Stimulated activated CD4-positive, alpha-beta T cell treated with anti-CD3 and anti-CD28 coated beads, Interleukin-4, amount 100 ng/mL, for 24 hours (primary cell): ENCODE results near the gene VEGFB.

ENCODE experiments used
- DNase-seq: peaks from one replicate; pipeline ENCODE4 v3.0.0-alpha.2; 2020

VEGFB gene

GRCh38 chr11:64263021-64263946, 28.9 kb downstream of the VEGFB start:
- no peak for DNase-seq

GRCh38 chr11:64263947-64264317, 29.5 kb downstream of the VEGFB start:
- DNase-seq = no peak

- DNase-seq = no peak
Measured at GRCh38 chr11:64264371-64264852, 30.0 kb downstream of the VEGFB start.

- no peak for DNase-seq
Measured at GRCh38 chr11:64265176-64266160, 31.1 kb downstream of the VEGFB start.

- no peak for DNase-seq
Measured at GRCh38 chr11:64266339-64266738, 32.0 kb downstream of the VEGFB start.

- no peak for DNase-seq
Measured at GRCh38 chr11:64267207-64267945, 33.0 kb downstream of the VEGFB start.

- DNase-seq = no peak
Measured at GRCh38 chr11:64268025-64268892, 33.9 kb downstream of the VEGFB start.

- peak; percentile 36 for DNase-seq
Measured at GRCh38 chr11:64268893-64269539, 34.6 kb downstream of the VEGFB start.

GRCh38 chr11:64269540-64270220, 35.3 kb downstream of the VEGFB start:
- peak; percentile 99 for DNase-seq

- no peak for DNase-seq
Measured at GRCh38 chr11:64275031-64275800, 40.8 kb downstream of the VEGFB start.

GRCh38 chr11:64275841-64276240, 41.5 kb downstream of the VEGFB start:
- DNase-seq = no peak

- no peak for DNase-seq
Measured at GRCh38 chr11:64276653-64277431, 42.5 kb downstream of the VEGFB start.

- no peak for DNase-seq
Measured at GRCh38 chr11:64278576-64279190, 44.3 kb downstream of the VEGFB start.

- DNase-seq = no peak
Measured at GRCh38 chr11:64281957-64282770, 47.8 kb downstream of the VEGFB start.

- no peak for DNase-seq
Measured at GRCh38 chr11:64283092-64283491, 48.7 kb downstream of the VEGFB start.

GRCh38 chr11:64284048-64284961, 49.9 kb downstream of the VEGFB start, which contains the start of gene BAD:
Gene BAD, minus strand, starts transcription at chr11:64284665. Its CDS starts 297 bp downstream, at chr11:64284368.
- DNase-seq = peak; percentile 93
